KOPT-K1 (cell line): ENCODE data around the gene KLHL40.
A peak's percentile ranks its signal among the peaks of the same experiment; 100 is the strongest.

Experiments used
- H3K27ac ChIP-seq: fragments of 200-600 bp; sonication (generic); 2 replicates; pipeline ENCODE4 v1.5.1; 2016; ENCODE audit warnings: antibody characterized with exemption, mild to moderate bottlenecking, low read depth, low read length; ENCODE audit not compliant: poor library complexity, severe bottlenecking
- H3K36me3 ChIP-seq: fragments of 200-600 bp; sonication (generic); 2 replicates; pipeline ENCODE4 v1.5.1; 2017; ENCODE audit warnings: antibody characterized with exemption, mild to moderate bottlenecking, low read length, moderate library complexity; ENCODE audit not compliant: insufficient read depth
- H3K9me3 ChIP-seq: fragments of 200-600 bp; sonication (generic); 2 replicates; pipeline ENCODE4 v1.5.1; 2017; ENCODE audit warnings: antibody characterized with exemption, low read length, mild to moderate bottlenecking; ENCODE audit not compliant: insufficient read depth, poor library complexity, severe bottlenecking

The KLHL40 gene, protein sequence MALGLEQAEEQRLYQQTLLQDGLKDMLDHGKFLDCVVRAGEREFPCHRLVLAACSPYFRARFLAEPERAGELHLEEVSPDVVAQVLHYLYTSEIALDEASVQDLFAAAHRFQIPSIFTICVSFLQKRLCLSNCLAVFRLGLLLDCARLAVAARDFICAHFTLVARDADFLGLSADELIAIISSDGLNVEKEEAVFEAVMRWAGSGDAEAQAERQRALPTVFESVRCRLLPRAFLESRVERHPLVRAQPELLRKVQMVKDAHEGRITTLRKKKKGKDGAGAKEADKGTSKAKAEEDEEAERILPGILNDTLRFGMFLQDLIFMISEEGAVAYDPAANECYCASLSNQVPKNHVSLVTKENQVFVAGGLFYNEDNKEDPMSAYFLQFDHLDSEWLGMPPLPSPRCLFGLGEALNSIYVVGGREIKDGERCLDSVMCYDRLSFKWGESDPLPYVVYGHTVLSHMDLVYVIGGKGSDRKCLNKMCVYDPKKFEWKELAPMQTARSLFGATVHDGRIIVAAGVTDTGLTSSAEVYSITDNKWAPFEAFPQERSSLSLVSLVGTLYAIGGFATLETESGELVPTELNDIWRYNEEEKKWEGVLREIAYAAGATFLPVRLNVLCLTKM

DNA sequence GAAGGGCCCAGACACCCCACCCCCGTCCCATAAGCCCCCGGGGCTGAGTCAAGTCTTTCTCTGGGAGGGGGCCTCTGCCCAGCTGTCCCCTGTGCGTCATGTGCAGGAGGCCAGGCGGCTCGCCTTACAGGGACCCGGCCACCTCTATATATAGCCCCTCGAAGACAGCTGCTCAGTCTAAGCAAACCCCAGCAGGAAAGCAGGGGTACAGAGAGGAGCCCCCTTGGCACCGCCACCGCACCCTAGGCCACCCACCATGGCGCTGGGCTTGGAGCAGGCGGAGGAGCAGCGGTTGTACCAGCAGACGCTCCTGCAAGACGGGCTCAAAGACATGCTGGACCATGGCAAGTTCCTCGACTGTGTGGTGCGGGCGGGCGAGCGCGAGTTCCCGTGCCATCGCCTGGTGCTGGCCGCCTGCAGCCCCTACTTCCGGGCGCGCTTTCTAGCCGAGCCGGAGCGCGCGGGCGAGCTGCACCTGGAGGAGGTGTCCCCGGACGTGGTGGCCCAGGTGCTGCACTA, at the start of gene KLHL40:
TSS of gene KLHL40 (plus strand) at position 175 of the 519 bp plus-strand sequence. CDS start at position 257, 82 bp downstream.
- Histone ChIP-seq H3K27ac (no peak within 1 kb of the TSS), H3K36me3 (no peaks in the 10 kb centered on the region), H3K9me3 (no peaks in the 10 kb centered on the region)

DNA sequence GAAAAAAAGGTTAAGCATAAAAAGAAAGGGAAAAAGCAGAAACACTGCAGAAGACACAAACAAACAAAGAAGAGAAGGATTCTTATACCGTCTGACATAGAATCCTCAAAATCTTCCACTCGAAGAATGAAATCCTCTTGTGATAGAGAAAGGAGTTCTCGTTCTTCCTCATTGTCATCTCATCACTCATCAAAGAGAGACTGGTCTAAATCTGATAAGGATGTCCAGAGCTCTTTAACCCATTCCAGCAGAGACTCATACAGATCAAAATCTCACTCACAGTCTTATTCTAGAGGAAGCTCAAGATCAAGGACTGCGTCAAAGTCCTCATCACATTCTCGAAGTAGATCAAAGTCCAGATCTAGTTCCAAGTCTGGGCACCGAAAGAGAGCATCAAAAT, 48.3 kb upstream of the KLHL40 start:
- H3K36me3 ChIP-seq: peaks cover 99% of the 10 kb centered on the region
- H3K9me3 ChIP-seq: no peaks in the 10 kb centered on the region
- H3K27ac ChIP-seq: no peak overlapping the region

DNA sequence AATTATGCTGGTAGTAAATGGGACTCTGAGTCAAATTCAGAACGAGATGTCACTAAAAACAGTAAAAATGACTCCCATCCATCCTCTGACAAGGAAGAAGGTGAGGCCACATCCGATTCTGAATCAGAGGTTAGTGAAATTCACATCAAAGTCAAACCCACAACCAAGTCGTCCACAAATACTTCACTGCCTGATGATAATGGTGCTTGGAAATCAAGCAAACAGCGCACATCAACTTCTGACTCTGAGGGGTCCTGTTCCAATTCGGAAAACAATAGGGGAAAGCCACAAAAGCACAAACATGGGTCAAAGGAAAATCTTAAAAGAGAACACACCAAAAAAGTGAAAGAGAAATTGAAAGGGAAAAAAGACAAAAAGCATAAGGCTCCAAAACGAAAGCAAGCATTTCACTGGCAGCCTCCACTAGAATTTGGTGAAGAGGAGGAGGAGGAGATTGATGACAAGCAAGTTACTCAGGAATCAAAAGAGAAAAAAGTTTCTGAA, 46.9 kb upstream of the KLHL40 start:
- Histone ChIP-seq H3K36me3 (peaks cover 99% of the 10 kb centered on the region), H3K27ac (peak overlapping the region; percentile 20)

DNA sequence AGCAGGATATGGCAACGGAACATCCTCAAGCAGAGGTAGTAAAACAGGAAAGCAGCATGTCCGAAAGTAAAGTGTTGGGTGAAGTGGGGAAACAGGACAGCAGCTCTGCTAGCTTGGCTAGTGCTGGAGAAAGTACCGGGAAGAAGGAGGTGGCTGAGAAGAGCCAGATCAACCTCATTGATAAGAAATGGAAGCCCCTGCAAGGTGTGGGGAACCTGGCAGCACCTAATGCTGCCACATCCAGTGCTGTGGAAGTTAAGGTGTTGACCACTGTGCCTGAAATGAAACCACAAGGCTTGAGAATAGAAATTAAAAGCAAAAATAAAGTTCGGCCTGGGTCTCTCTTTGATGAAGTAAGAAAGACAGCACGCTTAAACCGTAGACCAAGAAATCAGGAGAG, 46.1 kb upstream of the KLHL40 start:
- Histone ChIP-seq H3K36me3 (peaks cover 99% of the 10 kb centered on the region), H3K27ac (no peak overlapping the region), H3K9me3 (no peaks in the 10 kb centered on the region)

More for the DNA sequence above, 46.9 kb upstream of the KLHL40 start:
- no peaks in the 10 kb centered on the region for H3K9me3 ChIP-seq

DNA sequence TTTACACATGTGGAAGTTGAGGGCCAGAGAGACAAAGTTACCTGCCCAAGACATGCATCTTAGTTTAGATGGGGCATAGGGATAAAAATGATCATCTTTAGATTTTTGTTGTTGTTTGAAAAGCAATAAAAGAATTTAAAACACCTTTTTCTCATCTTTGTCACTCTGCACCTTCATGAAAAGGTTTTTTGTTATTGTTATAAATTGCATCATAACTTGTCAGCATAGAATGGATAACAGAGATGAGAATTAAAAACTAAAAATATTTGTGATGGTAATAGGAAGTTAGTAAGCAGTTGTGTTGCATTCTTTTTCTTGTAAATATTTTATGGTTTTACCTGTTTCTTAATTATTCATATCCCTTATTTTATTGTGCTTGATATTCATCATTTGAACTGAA, 45.2 kb upstream of the KLHL40 start:
- H3K36me3 ChIP-seq: peaks cover 99% of the 10 kb centered on the region

DNA sequence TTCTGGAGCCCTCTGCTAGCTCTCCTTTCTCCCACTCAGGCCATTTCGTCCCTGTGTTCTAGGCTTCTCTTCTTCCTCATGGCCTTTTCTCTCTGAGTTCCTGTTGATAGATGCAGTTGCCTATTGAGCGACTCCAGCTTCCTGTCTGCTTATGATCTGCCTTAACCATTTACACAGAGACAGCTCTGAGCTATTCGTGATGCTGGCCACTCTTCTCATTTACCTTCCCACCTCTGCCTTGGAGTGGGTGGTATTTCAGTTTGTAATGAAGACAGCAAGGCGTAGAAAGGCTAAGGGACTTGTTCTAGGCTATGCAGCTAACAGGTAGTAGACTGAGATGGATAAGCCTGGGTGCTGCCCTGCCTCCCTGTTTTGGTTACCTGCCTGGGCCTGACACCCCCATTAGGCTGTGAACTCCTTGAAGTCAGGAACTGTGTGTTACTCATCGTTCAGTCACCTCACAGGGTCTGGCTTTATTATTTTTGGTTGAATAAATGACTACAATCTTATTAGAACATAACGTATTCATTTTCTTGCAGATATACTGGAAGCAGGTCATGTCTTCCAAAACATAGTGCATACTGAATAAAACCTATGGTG, 44.5 kb upstream of the KLHL40 start:
- H3K36me3 ChIP-seq: peaks cover 99% of the 10 kb centered on the region
- H3K9me3 ChIP-seq: no peaks in the 10 kb centered on the region
- H3K27ac ChIP-seq: no peak overlapping the region

More for the DNA sequence above, 45.2 kb upstream of the KLHL40 start:
- H3K9me3 ChIP-seq: no peaks in the 10 kb centered on the region
- no peak overlapping the region for H3K27ac ChIP-seq

DNA sequence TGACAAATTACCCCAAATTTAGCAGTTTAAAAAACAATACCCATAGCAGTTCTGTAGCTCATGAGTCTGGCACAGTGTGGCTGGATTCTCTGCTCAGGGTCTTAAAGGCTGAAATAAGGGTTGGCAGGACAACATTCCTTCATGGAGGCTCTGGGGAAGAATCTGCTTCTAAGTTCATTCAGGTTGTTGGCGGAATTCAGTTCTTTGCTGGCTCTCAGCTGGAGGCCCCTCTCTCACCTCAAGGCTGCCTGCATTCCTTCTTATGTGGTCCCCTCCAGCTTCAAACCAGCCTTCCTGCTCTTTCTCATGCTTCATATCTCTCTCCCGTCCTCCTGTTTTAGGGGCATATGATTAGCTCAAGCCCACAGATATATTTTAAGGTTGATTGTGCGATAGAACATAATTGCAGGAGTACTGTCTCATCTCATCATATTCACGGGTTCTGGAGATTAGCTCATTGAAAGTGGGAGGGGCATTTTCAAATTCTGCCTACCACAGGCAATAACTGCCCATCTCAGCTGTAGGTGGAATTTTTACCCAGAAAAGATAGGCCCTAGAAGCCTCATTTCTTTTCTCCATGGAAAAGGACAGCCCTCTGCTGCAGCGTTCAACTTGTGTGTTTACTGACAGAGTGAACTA, 37.4 kb upstream of the KLHL40 start:
- Histone ChIP-seq H3K27ac (no peak overlapping the region), H3K9me3 (no peaks in the 10 kb centered on the region), H3K36me3 (peaks cover 71% of the 10 kb centered on the region)

DNA sequence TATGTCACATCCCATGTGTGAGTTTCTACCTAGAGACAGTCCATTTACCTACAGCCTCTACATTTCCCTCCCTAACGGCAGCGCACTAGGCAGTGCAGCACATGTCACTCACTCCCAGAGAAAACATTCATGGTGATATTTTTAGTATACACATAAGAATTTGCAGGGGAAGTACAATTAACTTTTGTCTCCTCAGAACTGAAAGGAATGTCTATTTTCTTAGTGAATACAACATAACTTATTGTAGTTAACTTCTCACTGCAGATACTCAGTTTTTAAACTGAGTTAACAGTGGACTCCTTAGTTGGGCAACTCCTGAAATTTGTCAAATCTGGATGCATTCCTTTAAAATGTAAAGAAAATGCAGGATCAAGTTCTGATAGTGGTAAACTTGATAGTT, 36.3 kb upstream of the KLHL40 start:
- Histone ChIP-seq H3K36me3 (peaks cover 61% of the 10 kb centered on the region), H3K9me3 (no peaks in the 10 kb centered on the region)

DNA sequence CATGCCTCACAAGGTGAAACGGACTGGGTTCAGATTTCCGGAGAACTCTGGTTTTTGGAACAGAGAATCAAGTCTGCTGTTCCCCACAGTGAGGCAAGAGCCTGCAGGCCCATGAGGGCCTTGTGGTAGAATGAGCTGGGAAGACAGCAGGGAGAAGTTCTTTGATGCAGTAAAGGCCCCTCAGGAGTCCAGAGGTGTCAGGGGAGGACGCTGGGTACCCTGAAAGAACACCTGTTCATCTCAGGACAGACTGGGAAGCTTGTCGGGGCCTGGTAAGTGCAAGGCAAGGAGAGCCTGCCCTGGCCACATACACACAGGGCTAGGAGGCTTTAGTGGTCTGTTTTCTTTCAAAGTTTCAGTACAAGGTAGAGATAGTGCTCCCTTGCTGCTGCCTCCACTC, 35.6 kb upstream of the KLHL40 start:
- Histone ChIP-seq H3K27ac (no peak overlapping the region), H3K36me3 (peaks cover 53% of the 10 kb centered on the region), H3K9me3 (no peaks in the 10 kb centered on the region)

More for the DNA sequence above, 36.3 kb upstream of the KLHL40 start:
- H3K27ac ChIP-seq: no peak overlapping the region

DNA sequence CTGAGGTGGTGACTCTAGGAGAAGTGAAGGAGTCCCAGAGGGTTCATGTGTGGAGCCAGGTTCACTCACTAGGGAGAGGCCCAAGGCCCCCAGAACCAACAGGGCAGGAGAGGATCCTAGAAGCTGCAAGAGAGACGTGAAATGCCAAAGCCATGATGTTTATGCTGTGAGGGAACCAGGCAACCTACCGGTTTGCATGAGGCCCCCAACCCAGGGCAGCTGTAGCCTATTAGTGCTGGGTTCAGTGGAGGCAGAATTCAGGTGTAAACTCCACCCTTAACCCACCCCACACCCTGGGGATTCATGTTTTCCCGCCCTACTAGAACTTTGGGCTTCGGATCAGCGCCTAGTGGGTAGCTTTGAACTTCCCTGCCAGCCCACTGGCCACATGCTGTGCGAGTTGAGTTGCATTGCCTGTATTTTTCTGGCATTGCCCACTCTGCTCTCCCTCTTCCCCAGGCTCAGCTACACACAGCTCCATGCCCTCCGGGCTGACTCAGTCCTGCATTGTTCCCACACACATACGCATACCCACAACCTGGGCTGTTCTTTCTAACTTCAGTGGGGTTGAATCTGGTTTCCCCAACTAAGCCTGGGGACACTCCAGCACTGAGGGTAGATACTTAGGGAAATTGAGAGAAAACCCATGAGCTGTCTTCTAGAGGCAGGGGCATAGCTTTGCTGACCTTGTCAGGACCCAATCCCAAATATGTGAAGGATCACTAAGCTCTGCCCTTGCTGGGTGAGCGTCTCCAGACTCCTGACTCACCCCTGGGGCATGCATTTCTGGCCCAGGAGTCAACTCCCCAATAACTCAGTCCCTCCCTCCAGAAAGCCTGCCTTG, 33.9 kb upstream of the KLHL40 start:
- Histone ChIP-seq H3K36me3 (peaks cover 36% of the 10 kb centered on the region), H3K27ac (no peak overlapping the region)

DNA sequence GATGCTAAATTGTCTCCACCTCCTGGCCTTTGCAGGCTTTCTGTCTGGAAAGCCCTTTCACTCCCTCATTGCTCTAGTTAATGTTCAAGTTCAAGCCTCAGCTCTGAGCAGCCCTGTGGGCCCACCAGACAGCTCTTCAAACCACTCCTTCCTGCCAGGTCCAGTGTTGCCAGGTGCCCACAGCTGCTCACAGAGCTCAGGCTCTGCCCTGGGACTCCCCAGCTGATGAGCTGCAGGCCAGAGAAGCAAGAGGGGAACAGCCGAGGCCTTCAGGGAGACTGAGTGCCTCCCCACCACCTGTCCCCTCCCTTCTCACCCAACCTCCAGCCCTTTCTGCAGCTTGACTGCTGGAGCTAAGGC, 33.1 kb upstream of the KLHL40 start:
- H3K9me3 ChIP-seq: no peaks in the 10 kb centered on the region
- H3K27ac ChIP-seq: no peak overlapping the region
- H3K36me3 ChIP-seq: peaks cover 28% of the 10 kb centered on the region

More for the DNA sequence above, 33.9 kb upstream of the KLHL40 start:
- no peaks in the 10 kb centered on the region for H3K9me3 ChIP-seq

DNA sequence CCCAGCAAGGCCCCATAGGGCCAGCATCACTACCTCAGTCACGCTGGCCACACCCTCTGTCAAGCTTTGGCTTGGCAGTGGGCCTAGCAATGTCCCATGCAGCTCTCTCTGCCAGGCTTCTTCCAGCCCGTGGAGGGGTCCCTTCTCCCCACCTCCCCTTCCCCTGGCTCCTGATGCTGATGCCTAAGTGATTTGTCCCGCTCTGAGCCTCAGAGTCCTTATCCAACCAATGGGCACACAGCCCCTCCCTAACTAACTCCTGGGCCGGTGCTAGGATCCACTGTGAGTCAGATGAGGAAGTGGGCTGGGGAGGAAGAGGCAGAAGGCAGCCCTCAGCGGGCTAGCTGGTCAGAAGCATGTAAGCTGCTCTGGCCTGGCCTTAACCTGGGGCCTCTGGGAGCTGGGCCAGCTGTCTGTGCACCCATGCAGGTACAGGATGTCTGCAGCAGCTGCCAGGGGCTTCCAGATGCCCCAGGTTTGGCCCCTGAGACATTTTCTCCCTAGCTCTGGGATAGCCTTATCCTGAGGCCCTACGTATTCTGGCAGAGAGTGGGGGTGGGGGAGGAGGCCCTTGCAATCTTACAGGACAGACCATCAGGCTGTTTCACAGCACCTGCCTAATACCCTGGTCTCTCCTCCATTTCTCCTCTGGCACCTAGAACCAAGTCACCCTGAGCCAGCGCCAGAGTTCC, 32.6 kb upstream of the KLHL40 start:
- Histone ChIP-seq H3K27ac (no peak overlapping the region), H3K36me3 (peaks cover 23% of the 10 kb centered on the region), H3K9me3 (no peaks in the 10 kb centered on the region)

DNA sequence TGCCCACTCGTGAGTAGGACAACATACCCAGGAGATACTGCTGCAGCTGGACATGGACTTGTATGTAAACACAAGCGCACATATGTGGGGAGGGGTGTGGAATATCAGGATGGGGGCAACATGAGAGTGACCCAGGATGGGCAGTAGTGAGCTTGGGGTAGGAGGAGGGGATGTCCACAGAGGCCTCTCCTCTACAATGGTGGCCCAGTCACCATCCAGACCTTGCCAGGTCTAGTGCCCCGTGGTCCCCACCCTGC, 32.1 kb upstream of the KLHL40 start:
- peaks cover 18% of the 10 kb centered on the region for H3K36me3 ChIP-seq
- H3K27ac ChIP-seq: no peak overlapping the region
- H3K9me3 ChIP-seq: no peaks in the 10 kb centered on the region
